Prostate gland (tissue), 2 donors: ENCODE measurements around the gene CYP3A5. TPM values are rescaled to one million over a fixed set of nuclear protein-coding genes. Genes with fewer than 3 reads are reported as not detected.
A peak's percentile ranks its signal among the peaks of the same experiment; 100 is the strongest.

Experiments
- DNase-seq: peaks from one replicate; pipeline ENCODE4 v3.0.0-alpha.2; 2019; ENCODE audit warnings: low spot score
- H3K27ac ChIP-seq, 2 donors: fragments of 200-600 bp; sonication (generic); 2 replicates each; pipeline ENCODE4 v1.5.1; 2017 to 2019
- H3K27me3 ChIP-seq: fragments of 200-600 bp; sonication (generic); replicated peaks from 2 replicates; pipeline ENCODE4 v1.5.1; 2019; ENCODE audit not compliant: insufficient read depth
- H3K36me3 ChIP-seq, 2 donors: fragments of 200-600 bp; sonication (generic); 1 replicate in 1 of 2; 2 replicates in 1 of 2; pipeline versions ENCODE4 v1.5.1 to v1.8.1; 2017 to 2019
- H3K4me1 ChIP-seq: fragments of 200-600 bp; sonication (generic); replicated peaks from 2 replicates; pipeline ENCODE4 v1.5.1; 2019
- H3K4me3 ChIP-seq, 2 donors: fragments of 200-600 bp; sonication (generic); 2 replicates each; pipeline ENCODE4 v1.5.1; 2017 to 2019
- H3K9me3 ChIP-seq: fragments of 200-600 bp; sonication (generic); 2 replicates; pipeline ENCODE4 v1.5.1; 2017
- POLR2A ChIP-seq: fragments of 450-650 bp; IDR thresholded peaks from one replicate; pipeline ENCODE4 v1.6.1; 2016; ENCODE audit warnings: antibody characterized with exemption, mild to moderate bottlenecking
- POLR2AphosphoS5 ChIP-seq: sonication (generic); formaldehyde crosslinking; IDR thresholded peaks from one replicate; pipeline ENCODE4 v1.6.1; 2017; ENCODE audit warnings: antibody characterized with exemption
- whole genome bisulfite sequencing: methylation state at CpG from one replicate; pipeline ENCODE4 v1.1.5; 2018; 5-methylcytosine and 5-hydroxymethylcytosine counted together
- intact Hi-C: fragments of 100-400 bp; cut with DNase I; formaldehyde crosslinking; loops from one replicate; pipeline ENCODE4 v1.14.2; 2022
- total RNA-seq, 2 donors: library from RNA; depleted of rRNA; stranded (reverse); fragments of >200 nt; gene quantifications; one replicate each; pipeline ENCODE4 v1.1.0, GENCODE V29; 2016
- TF ChIP-seq, protein P1 (sequence below), 4 experiments: fragments of 200-600 bp in 2 of 4; fragments of 450-650 bp in 2 of 4; sonication (generic) in 2 of 4; IDR thresholded peaks; 1 replicate in 3 of 4; 2 replicates in 1 of 4; pipeline ENCODE4 v1.5.1; 2016 to 2019; ENCODE audit warnings: antibody characterized with exemption in 4 of 4, mild to moderate bottlenecking in 2 of 4, moderate library complexity in 2 of 4

Gene CYP3A5
- total RNA-seq, 2 donors from 2014 or later, result 80.5 to 88.9 TPM

GRCh38 chr7:99623702-99624447 is 55.9 kb downstream of the CYP3A5 start:
- Histone ChIP-seq H3K4me1 (no peaks in the 10 kb centered on the region), H3K4me3 (no peak overlapping the region), H3K27me3 (no peaks in the 10 kb centered on the region), H3K36me3 (peaks cover 2 to 14% of the 10 kb centered on the region in 2 donors), H3K9me3 (no peaks in the 10 kb centered on the region), H3K27ac (no peak overlapping the region)
- intact Hi-C loops, result no loop called here
- WGBS, result 77% methylated on average over 9 of the region's 9 CpGs
- DNase-seq, result no peak
- TF ChIP-seq POLR2A (no peak), POLR2AphosphoS5 (no peak)
- TF ChIP-seq, protein P1, sequence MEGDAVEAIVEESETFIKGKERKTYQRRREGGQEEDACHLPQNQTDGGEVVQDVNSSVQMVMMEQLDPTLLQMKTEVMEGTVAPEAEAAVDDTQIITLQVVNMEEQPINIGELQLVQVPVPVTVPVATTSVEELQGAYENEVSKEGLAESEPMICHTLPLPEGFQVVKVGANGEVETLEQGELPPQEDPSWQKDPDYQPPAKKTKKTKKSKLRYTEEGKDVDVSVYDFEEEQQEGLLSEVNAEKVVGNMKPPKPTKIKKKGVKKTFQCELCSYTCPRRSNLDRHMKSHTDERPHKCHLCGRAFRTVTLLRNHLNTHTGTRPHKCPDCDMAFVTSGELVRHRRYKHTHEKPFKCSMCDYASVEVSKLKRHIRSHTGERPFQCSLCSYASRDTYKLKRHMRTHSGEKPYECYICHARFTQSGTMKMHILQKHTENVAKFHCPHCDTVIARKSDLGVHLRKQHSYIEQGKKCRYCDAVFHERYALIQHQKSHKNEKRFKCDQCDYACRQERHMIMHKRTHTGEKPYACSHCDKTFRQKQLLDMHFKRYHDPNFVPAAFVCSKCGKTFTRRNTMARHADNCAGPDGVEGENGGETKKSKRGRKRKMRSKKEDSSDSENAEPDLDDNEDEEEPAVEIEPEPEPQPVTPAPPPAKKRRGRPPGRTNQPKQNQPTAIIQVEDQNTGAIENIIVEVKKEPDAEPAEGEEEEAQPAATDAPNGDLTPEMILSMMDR (IDR thresholded peaks at IDR 0.05), result no peak

- Histone ChIP-seq H3K4me1 (no peaks in the 10 kb centered on the region), H3K9me3 (no peaks in the 10 kb centered on the region), H3K36me3 (peaks cover 2 to 14% of the 10 kb centered on the region in 2 donors), H3K4me3 (no peak overlapping the region), H3K27ac (no peak overlapping the region), H3K27me3 (no peaks in the 10 kb centered on the region)
- 28% methylated on average over 7 of the region's 7 CpGs for WGBS
- DNase-seq, result peak; percentile 41
- TF ChIP-seq, protein P1 (IDR thresholded peaks at IDR 0.05), result no peak
- TF ChIP-seq POLR2AphosphoS5, result peak; percentile 59
- intact Hi-C loops, result no loop called here
Observed at GRCh38 chr7:99623091-99623693, 56.6 kb downstream of the CYP3A5 start.

DNA sequence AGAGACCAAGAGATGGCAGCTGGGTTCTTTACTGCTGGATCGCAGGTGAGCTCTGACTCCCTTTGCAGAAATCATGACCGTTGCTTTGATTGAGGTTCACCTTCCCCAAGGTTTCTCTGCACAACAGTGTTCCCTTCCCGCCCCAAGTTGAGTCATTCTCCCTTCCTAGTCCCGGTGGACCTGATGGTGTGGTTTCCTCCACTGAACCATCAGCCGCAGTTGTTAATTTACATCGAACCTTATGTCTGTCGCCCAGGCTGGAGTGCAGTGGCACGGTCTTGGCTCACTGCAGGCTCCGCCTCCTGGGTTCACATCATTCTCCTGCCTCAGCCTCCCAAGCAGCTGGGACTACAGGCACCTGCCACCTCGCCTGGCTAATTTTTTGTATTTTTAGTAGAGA is 57.2 kb downstream of the CYP3A5 start:
- intact Hi-C loops, result no loop called here
- Histone ChIP-seq H3K4me1 (peaks cover 3% of the 10 kb centered on the region), H3K27me3 (no peaks in the 10 kb centered on the region), H3K36me3 (peaks cover 2 to 14% of the 10 kb centered on the region in 2 donors), H3K4me3 (no peak overlapping the region), H3K27ac (no peak overlapping the region), H3K9me3 (no peaks in the 10 kb centered on the region)
- DNase-seq, result no peak
- 84% methylated on average over 10 of the region's 10 CpGs for WGBS
- TF ChIP-seq POLR2A (no peak), POLR2AphosphoS5 (no peak)
- TF ChIP-seq, protein P1 (IDR thresholded peaks at IDR 0.05), result no peak

- Histone ChIP-seq H3K4me1 (peaks cover 6% of the 10 kb centered on the region), H3K36me3 (peaks cover 2 to 14% of the 10 kb centered on the region in 2 donors), H3K27ac (no peak overlapping the region), H3K9me3 (no peaks in the 10 kb centered on the region), H3K4me3 (no peak overlapping the region), H3K27me3 (no peaks in the 10 kb centered on the region)
- no peak for DNase-seq
- 95% methylated on average over 5 of the region's 5 CpGs for WGBS
- intact Hi-C loops, result no loop called here
- TF ChIP-seq POLR2AphosphoS5, result no peak
- no peak for TF ChIP-seq POLR2A
- TF ChIP-seq, protein P1 (IDR thresholded peaks at IDR 0.05), result no peak
Observed at GRCh38 chr7:99621271-99621670, 58.5 kb downstream of the CYP3A5 start.
